Right lobe of liver (tissue), 6 donors: ENCODE data around the gene KCNS1. TPM values are rescaled to one million over a fixed set of nuclear protein-coding genes. Genes with fewer than 3 reads are reported as not detected.
"Not testable (repeated sequence)": the region's sequence is repeated elsewhere in the genome, so short reads cannot be mapped to it uniquely, and the experiment has no call there.

Experiments
- ATAC-seq, 4 donors: fragments of 200-7000 bp; cut with Tn5 transposase; one replicate each; pipeline ENCODE4 v1.9.1; 2020; ENCODE audit warnings: mild to moderate bottlenecking in 4 of 4, moderate library complexity in 4 of 4
- DNase-seq, 3 donors: peaks; one replicate each; pipeline ENCODE4 v3.0.0-alpha.2; 2020
- H3K27ac ChIP-seq, 3 donors: fragments of 200-600 bp; one replicate each; pipeline ENCODE4 v1.8.0; 2022
- H3K27me3 ChIP-seq, 2 donors: fragments of 200-600 bp; one replicate each; pipeline ENCODE4 v1.8.0; 2022
- H3K36me3 ChIP-seq, 4 donors: fragments of 200-600 bp; sonication (generic) in 1 of 4; one replicate each; pipeline versions ENCODE4 v1.5.1 to v1.8.0; 2017 to 2022; ENCODE audit warnings: control low read depth in 1 of 4
- H3K4me1 ChIP-seq, 4 donors: fragments of 200-600 bp; sonication (generic) in 1 of 4; one replicate each; pipeline versions ENCODE4 v1.5.1 to v1.8.0; 2017 to 2022; ENCODE audit warnings: control low read depth in 1 of 4
- H3K4me3 ChIP-seq, 3 donors: fragments of 200-600 bp; one replicate each; pipeline ENCODE4 v1.8.0; 2022
- H3K9me3 ChIP-seq, 4 donors: fragments of 200-600 bp; sonication (generic) in 1 of 4; one replicate each; pipeline versions ENCODE4 v1.5.1 to v1.8.0; 2017 to 2022; ENCODE audit warnings: control low read depth in 1 of 4
- POLR2A ChIP-seq: fragments of 450-650 bp; IDR thresholded peaks from one replicate; pipeline ENCODE4 v1.6.1; 2017; ENCODE audit warnings: antibody characterized with exemption, mild to moderate bottlenecking
- WGBS: methylation state at CpG from one replicate; pipeline ENCODE4 v1.1.6; 2018; ENCODE audit warnings: low coverage, low lambda C conversion rate; ENCODE audit not compliant: insufficient coverage; ENCODE audit errors: missing lambda C conversion rate; 5-methylcytosine and 5-hydroxymethylcytosine counted together
- intact Hi-C, 2 donors: fragments of 100-400 bp; cut with DNase I; formaldehyde crosslinking; loops; one replicate each; pipeline versions ENCODE4 v1.11.2 to v1.14.1; 2022
- total RNA-seq, 6 experiments: library from RNA; depleted of rRNA in 2 of 6; stranded (reverse); fragments of >200 nt in 2 of 6; fragmentation: NEBNext Ultra II Directional in 3 of 6; extraction: Animal tissue kit (Norgen Biotek cat#: 25700) in 3 of 6; gene quantifications; one replicate each; pipeline versions ENCODE4 v1.1.0 to v1.2.4, GENCODE V29; 2016 to 2023
- TF ChIP-seq, protein P1 (sequence below), 4 donors: fragments of 200-600 bp in 3 of 4; fragments of 450-650 bp in 1 of 4; IDR thresholded peaks; one replicate each; pipeline versions ENCODE4 v1.5.1 to v1.8.0; 2016 to 2022; ENCODE audit warnings: antibody characterized with exemption in 4 of 4, mild to moderate bottlenecking in 2 of 4
- donor health status: DM: no; HTN: yes; CAD: no.
- donor health status: DM: no; HTN: no; CAD: no.
- donor health status: DM: no; HTN: no; CAD: no.
- donor health status: DM: no; HTN: yes; CAD: no.
- donor health status: DM: no; HTN: yes; CAD: no.

KCNS1 gene
- total RNA-seq, 6 experiments from 2014 or later, result 0.12 TPM; not detected in 5

DNA sequence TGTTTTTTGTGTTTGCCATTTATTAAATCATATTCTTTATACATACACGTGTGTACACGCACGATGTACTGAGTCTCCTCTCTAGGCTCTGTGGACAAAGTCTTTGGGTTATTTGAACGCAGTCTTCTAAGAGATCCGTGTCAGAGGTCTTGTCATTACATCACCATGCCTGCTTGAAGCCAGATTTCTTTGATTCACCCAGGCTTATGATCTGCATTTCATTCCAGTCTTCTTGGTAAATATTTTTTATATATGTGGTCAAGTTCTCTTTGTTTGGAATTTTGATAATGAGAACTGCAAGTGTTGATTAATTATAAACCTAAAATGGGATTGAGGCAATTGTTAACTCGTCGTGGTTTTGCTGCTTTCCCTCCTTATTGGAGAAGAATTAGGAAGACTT is 34.6 kb downstream of the KCNS1 start:
- ATAC-seq (no peak), DNase-seq (no peak)
- Histone ChIP-seq H3K4me3 (no peak overlapping the region), H3K36me3 (no peaks in the 10 kb centered on the region), H3K9me3 (no peaks in the 10 kb centered on the region), H3K27me3 (no peaks in the 10 kb centered on the region), H3K27ac (no peak overlapping the region), H3K4me1 (no peaks in the 10 kb centered on the region)
- 90% methylated on average over 7 of the region's 7 CpGs for WGBS
- intact Hi-C loops, result no loop called here
- TF ChIP-seq POLR2A, result no peak
- TF ChIP-seq, protein P1, sequence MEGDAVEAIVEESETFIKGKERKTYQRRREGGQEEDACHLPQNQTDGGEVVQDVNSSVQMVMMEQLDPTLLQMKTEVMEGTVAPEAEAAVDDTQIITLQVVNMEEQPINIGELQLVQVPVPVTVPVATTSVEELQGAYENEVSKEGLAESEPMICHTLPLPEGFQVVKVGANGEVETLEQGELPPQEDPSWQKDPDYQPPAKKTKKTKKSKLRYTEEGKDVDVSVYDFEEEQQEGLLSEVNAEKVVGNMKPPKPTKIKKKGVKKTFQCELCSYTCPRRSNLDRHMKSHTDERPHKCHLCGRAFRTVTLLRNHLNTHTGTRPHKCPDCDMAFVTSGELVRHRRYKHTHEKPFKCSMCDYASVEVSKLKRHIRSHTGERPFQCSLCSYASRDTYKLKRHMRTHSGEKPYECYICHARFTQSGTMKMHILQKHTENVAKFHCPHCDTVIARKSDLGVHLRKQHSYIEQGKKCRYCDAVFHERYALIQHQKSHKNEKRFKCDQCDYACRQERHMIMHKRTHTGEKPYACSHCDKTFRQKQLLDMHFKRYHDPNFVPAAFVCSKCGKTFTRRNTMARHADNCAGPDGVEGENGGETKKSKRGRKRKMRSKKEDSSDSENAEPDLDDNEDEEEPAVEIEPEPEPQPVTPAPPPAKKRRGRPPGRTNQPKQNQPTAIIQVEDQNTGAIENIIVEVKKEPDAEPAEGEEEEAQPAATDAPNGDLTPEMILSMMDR (IDR thresholded peaks at IDR 0.05), result no peak

DNA sequence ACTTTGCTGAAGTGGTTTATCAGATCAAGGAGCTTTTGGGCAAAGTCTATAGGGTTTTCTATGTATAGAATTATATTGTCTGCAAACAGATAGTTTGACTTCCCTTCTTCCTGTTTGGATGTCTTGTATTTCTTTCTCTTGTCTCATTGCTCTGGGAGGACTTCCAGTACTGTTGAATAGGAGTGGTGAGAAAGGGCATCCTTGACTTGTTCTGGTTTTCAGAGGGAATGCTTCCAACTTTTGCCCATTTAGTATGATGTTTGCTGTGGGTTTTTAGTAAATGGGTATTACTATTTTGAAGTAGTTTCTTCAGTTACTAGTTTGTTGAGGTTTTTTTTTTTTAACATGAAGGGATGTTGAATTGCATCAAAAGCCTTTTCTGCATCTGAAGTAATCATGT is 36.1 kb downstream of the KCNS1 start:
- no peaks in the 10 kb centered on the region for H3K4me1 ChIP-seq
- no peaks in the 10 kb centered on the region for H3K27me3 ChIP-seq
- intact Hi-C loops, result no loop called here
- DNase-seq (no peak), ATAC-seq (no peak)
- TF ChIP-seq, protein P1 (IDR thresholded peaks at IDR 0.05), result no peak
- TF ChIP-seq POLR2A, result no peak
- H3K27ac ChIP-seq, result no peak overlapping the region
- H3K36me3 ChIP-seq, result no peaks in the 10 kb centered on the region
- H3K9me3 ChIP-seq, result no peaks in the 10 kb centered on the region
- no peak overlapping the region for H3K4me3 ChIP-seq

GRCh38 chr20:45063107-45063506 is 37.8 kb downstream of the KCNS1 start:
- H3K27me3 ChIP-seq, H3K4me3 ChIP-seq, intact Hi-C loops, H3K36me3 ChIP-seq, H3K27ac ChIP-seq, H3K9me3 ChIP-seq, ATAC-seq, H3K4me1 ChIP-seq, DNase-seq: not testable (repeated sequence)
- 94% methylated on average over 2 of the region's 2 CpGs for WGBS

DNA sequence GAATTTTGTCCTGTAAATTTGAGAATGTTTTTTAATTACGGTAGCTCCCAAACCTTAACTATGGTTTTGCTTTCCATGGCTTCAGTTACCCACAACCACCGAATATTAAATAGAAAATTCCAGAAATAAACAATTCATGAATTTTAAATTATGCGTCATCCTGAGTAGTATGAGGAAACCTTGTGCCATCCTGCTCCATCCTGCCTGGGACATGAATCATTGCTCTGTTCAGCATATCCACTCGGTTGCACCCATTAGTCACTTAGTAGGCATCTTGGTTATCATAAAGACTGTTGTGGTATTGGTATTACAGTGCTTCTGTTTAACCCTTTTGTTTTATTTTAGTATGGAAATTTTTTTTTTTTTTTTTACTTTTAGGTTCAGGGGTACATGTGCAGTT is 39.7 kb downstream of the KCNS1 start:
- no peak overlapping the region for H3K4me3 ChIP-seq
- ATAC-seq (no peak), DNase-seq (no peak)
- no peaks in the 10 kb centered on the region for H3K36me3 ChIP-seq
- no peaks in the 10 kb centered on the region for H3K9me3 ChIP-seq
- WGBS, result 87% methylated on average over 4 of the region's 4 CpGs
- no peak overlapping the region for H3K27ac ChIP-seq
- intact Hi-C loops, result no loop called here
- H3K27me3 ChIP-seq, result no peaks in the 10 kb centered on the region
- H3K4me1 ChIP-seq, result peaks cover 0 to 8% (median 0%) of the 10 kb centered on the region in 4 donors
- TF ChIP-seq, protein P1 (IDR thresholded peaks at IDR 0.05), result no peak
- TF ChIP-seq POLR2A, result no peak

- no peaks in the 10 kb centered on the region for H3K27me3 ChIP-seq
- TF ChIP-seq, protein P1 (IDR thresholded peaks at IDR 0.05), result no peak
- TF ChIP-seq POLR2A, result no peak
- H3K27ac ChIP-seq, result no peak overlapping the region
- 81% methylated on average over 3 of the region's 4 CpGs for WGBS
- H3K4me3 ChIP-seq, result no peak overlapping the region
- no peaks in the 10 kb centered on the region for H3K9me3 ChIP-seq
- ATAC-seq, result no peak
- no peaks in the 10 kb centered on the region for H3K36me3 ChIP-seq
- peaks cover 0 to 8% (median 0%) of the 10 kb centered on the region in 4 donors for H3K4me1 ChIP-seq
- DNase-seq, result no peak
- intact Hi-C loops, result no loop called here
Measured at GRCh38 chr20:45060294-45060693, 40.6 kb downstream of the KCNS1 start.
